GM19238 (cell line): Measurements from ENCODE around the gene DCUN1D3.
"Not testable (repeated sequence)": the region's sequence is repeated elsewhere in the genome, so short reads cannot be mapped to it uniquely, and the experiment has no call there.

Source experiments
- DNase-seq: peaks from one replicate; pipeline ENCODE4 v3.0.0; 2011; ENCODE audit warnings: low spot score; ENCODE audit not compliant: insufficient read length

DCUN1D3 gene

GRCh38 chr16:20865420-20866131 lies 34.6 kb downstream of the DCUN1D3 start:
- DNase-seq = no peak

GRCh38 chr16:20864376-20864775 lies 35.8 kb downstream of the DCUN1D3 start:
- DNase-seq = not testable (repeated sequence)

- no peak for DNase-seq
Observed at GRCh38 chr16:20862162-20862960, 37.8 kb downstream of the DCUN1D3 start.

- not testable (repeated sequence) for DNase-seq
Observed at GRCh38 chr16:20860995-20861394, 39.2 kb downstream of the DCUN1D3 start.

GRCh38 chr16:20860361-20860760 lies 39.8 kb downstream of the DCUN1D3 start:
- DNase-seq = no peak

GRCh38 chr16:20859699-20860098 lies 40.5 kb downstream of the DCUN1D3 start:
- no peak for DNase-seq

GRCh38 chr16:20859229-20859628 lies 40.9 kb downstream of the DCUN1D3 start:
- no peak for DNase-seq

GRCh38 chr16:20857281-20857680 lies 42.9 kb downstream of the DCUN1D3 start:
- no peak for DNase-seq

- no peak for DNase-seq
Observed at GRCh38 chr16:20854963-20855362, 45.2 kb downstream of the DCUN1D3 start.

- DNase-seq = no peak
Observed at GRCh38 chr16:20853981-20854620, 46.1 kb downstream of the DCUN1D3 start.

GRCh38 chr16:20853143-20853542 lies 47.0 kb downstream of the DCUN1D3 start:
- no peak for DNase-seq

GRCh38 chr16:20851601-20852000 lies 48.6 kb downstream of the DCUN1D3 start:
- no peak for DNase-seq

- DNase-seq = no peak
Observed at GRCh38 chr16:20850981-20851380, 49.2 kb downstream of the DCUN1D3 start.

- no peak for DNase-seq
Observed at GRCh38 chr16:20849589-20850390, 50.4 kb downstream of the DCUN1D3 start.

GRCh38 chr16:20847550-20847949 lies 52.6 kb downstream of the DCUN1D3 start:
- DNase-seq = no peak

- no peak for DNase-seq
Observed at GRCh38 chr16:20846551-20846950, 53.6 kb downstream of the DCUN1D3 start.

- no peak for DNase-seq
Observed at GRCh38 chr16:20846030-20846429, 54.1 kb downstream of the DCUN1D3 start.

GRCh38 chr16:20844588-20844987 lies 55.6 kb downstream of the DCUN1D3 start:
- DNase-seq = no peak

GRCh38 chr16:20844054-20844453 lies 56.1 kb downstream of the DCUN1D3 start:
- no peak for DNase-seq

GRCh38 chr16:20839504-20839903 lies 60.7 kb downstream of the DCUN1D3 start:
- DNase-seq = no peak

GRCh38 chr16:20838240-20838639 lies 61.9 kb downstream of the DCUN1D3 start:
- DNase-seq = no peak
